GM18502 (cell line): Measurements from ENCODE around the gene CDK5.
"Not testable (repeated sequence)": the region's sequence is repeated elsewhere in the genome, so short reads cannot be mapped to it uniquely, and the experiment has no call there.

Source experiments
- ATAC-seq: cut with Tn5 transposase; IDR thresholded peaks from one replicate; pipeline ENCODE4 v1.9.1; 2021; ENCODE audit warnings: mild to moderate bottlenecking; ENCODE audit not compliant: unreplicated experiment, poor library complexity

CDK5 gene

DNA sequence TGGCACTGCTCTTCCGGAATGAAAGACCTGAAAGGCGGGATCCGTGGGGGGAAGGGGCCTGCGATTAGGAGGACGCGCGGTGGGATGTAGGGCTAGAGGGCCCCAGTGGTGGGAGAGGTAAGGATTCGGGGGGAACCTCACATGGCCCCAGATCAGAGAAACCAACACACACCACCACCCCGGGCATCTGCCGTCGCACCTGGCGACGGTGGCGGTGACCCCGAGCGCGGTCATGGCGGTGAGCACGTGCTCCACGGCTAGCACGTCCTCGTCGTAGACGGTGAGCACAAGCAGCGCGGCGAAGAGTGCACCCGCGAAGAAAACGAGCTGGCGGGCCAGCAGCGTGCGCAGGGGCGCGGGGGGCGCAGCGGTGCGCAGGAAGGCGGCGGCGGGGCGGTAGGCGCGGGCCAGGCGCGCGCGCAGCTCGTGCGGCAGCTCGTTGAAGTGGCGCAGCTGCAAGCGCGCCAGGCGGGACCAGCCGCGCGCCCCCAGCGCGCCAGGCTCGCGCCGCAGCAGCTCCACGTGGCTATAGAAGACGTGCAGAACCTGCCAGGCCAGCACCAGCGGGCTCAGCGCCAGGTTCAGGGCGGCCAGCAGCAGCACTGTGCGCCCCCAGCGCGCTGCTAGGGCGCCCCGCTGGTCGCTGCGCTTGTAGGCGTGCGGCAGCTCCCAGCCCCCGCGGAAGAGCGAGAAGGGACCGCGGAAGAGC lies 39.1 kb downstream of the CDK5 start:
- peak; percentile 7 for ATAC-seq

DNA sequence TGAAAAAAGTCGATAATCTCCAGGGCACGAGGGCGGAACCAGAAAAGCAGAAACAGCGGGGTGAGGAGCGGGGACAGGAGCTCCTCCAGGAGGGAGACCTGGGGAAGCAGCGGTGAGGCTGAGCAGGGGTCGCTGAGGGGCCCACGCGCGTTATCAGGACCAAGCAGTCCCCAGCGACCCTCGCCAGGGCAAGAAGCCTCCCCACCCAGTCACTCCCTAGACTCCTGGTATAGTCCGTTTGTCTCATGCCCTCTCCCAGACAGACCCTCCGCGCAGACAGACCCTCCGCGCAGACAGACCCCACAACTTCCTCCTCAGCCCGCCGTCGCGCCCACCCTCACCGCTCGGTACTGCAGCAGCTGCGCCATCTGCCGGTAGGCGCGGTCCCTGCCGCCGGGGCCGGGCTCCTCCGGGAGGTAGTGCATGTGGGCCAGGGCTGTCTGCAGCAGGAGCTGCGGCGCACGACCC lies 39.7 kb downstream of the CDK5 start:
- peak; percentile 59 for ATAC-seq

DNA sequence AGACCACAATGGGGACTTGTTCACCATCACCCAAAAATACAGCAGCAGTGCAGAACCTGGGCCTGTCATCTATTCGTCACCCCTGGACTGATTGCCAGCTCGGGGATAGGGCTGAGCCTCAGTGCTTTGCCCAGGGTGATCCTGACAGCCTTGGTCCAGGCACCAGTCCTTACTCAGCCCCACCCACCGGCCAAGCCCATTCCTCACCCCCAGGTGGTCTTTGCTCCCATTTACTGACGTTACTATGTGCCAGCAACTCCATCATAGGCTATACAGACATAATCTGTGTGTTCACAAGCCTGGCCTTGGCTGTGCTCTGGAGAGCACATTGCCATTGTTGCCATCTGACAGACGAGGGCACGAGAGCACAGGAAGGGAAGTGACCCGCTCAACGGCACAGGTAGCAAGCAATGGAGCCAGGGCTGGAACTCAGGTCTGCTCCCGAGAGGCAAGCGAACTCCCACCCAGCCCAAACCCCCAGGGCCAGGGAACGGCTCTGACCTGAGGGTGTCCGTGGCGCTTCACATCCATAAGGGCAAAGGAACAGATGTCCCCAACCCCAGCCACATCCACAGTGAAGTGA lies 40.2 kb downstream of the CDK5 start:
- no peak for ATAC-seq

DNA sequence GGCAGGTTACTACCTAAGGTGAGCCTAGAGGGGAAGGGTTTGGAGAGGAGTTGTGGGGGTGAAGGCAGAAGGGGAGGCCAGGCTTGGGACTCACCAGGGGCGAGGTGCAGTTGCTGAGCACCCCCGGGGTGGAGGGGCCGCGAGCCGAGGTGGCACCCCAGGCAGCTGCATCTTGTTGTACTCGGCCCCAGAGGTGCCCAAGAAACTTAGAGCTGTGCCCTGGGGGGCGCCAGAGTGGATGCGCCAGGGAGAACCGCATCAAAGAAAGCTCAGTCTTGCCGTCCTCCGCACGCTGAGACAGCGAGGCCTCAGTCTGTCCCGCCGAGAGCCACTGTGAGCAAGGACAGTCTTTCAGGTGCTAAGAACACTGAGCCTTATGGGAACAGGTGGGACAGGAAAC lies 40.8 kb downstream of the CDK5 start:
- ATAC-seq, result no peak

DNA sequence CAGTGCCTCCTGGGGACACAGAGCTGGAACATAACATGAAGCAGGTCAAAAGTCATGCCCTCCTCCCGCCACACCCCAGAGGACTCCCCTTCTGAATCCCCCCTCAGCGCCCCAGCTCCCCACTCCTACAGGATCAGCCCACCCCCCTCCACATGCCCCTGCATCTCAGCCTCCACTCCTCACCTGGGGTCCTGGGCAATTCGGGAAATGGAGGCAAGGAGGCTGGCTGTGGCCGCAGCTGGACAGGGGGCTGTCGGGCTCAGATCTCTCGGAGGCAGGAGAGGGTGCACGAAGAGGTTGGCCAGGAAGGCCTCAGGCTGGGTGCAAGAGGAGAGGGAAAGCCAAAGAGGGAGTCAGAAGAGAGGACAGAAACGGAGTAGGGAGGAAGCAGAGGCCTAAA lies 41.2 kb downstream of the CDK5 start:
- ATAC-seq, result no peak

DNA sequence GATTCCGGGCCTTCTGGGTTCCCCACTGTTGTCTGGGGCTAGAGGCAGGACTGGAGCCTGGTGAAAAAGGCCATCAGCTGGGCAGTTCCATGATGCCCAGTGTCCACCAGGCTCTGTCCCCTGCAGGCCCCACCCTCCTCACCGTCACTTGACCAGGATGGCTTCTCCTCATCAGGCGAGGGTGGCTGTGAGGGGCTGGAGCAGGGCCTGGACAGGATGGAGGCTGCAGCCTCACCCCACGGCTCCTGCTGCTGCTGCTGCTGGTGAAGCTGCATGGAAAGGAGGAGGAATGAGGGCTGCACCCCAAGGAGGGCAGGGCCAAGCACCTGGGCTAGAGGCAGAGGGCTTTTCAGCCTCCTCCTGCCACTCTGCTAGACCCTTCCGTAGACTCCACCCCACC lies 41.7 kb downstream of the CDK5 start:
- ATAC-seq, result no peak

DNA sequence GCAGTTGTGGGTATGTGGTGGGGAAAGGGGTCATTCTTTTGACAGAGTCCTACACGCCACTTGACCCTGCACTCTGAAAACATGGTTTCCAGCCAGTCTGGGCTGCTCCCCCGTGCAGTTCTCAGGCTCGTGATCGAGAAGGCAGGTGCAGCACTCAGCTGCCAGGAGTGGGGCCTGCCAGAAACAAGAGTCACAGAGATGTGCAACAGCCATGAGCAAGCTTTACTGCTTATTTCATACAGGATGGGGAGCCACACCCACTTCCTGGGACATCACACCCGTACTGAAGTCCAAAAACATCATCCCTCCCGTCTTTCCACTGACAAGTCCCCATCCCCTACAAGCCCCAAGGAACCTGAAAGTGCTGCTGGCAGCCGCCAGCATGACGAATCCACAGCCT lies 42.7 kb downstream of the CDK5 start:
- no peak for ATAC-seq

DNA sequence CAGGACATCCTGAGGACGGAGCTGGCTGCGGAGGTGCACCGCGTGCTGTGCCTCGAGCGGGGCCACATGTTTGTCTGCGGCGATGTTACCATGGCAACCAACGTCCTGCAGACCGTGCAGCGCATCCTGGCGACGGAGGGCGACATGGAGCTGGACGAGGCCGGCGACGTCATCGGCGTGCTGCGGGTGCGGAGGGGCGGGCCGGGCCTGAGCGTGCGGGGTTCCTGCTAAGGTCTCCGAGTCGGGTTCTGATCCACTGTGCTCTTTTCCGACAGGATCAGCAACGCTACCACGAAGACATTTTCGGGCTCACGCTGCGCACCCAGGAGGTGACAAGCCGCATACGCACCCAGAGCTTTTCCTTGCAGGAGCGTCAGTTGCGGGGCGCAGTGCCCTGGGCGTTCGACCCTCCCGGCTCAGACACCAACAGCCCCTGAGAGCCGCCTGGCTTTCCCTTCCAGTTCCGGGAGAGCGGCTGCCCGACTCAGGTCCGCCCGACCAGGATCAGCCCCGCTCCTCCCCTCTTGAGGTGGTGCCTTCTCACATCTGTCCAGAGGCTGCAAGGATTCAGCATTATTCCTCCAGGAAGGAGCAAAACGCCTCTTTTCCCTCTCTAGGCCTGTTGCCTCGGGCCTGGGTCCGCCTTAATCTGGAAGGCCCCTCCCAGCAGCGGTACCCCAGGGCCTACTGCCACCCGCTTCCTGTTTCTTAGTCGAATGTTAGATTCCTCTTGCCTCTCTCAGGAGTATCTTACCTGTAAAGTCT lies 43.8 kb downstream of the CDK5 start:
- peak; percentile 65 for ATAC-seq

DNA sequence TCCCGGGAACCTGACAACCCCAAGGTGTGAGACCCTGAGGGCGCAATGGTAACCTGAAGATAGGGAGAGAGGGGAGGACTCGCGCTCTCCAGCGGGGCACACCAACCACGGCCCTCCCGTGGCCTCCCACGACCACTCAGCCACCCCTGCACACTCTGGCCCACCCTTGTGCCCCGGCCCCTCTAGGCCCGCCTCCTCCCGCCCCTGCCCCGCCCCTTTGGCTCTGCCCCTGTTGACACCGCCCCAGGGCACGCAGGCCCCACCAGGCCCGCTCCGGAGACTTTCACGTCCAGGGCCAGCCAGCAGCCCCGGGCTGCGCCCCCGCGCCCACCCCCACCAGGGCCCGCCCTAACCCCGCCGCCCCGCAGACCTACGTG lies 44.4 kb downstream of the CDK5 start:
- ATAC-seq, result no peak

DNA sequence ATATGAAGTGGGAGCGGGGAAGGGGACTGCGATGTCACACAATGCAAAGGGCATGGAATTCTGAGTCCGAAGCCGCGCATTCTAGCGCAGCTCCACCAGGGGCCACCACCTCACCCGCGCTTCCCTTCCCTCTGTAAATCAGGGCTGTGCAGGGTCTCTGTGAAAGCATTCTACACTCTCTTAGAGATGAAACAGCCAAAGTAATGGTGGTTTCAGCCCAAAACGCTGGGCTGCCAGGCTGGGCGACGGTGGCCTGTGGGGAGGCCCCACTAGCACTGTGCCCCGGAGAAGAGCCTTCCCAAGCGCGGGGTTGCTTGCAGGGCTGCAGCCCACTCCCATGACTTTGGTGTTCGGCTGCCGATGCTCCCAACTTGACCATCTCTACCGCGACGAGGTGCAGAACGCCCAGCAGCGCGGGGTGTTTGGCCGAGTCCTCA lies 44.8 kb downstream of the CDK5 start:
- no peak for ATAC-seq

DNA sequence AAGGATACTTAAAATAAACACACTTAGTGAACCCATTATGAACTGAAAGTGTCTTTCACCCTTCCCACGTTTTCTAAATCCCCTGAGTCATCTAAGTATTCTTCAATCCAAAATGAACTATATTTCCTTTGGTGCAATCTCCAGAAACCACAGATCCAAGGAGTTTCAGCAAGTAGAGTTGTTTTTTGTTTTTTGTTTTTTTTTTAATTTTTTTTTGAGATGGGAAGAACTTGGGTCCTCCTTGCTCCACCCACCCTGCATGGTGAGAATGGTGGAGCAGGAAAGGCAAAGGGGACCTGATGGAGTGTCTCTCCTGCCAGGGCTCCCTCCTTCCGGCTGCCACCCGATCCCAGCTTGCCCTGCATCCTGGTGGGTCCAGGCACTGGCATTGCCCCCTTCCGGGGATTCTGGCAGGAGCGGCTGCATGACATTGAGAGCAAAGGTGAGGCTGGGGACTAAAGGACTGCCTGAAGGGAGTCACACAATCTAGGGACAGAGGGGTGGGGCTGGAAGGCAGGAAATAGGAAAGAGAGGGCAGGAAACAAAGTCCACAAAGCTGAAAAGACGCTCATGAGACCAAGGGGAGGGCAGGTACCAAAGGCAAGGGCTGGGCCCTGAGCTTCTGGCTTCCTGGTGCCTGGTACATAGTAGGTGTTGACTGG lies 45.5 kb downstream of the CDK5 start:
- no peak for ATAC-seq

DNA sequence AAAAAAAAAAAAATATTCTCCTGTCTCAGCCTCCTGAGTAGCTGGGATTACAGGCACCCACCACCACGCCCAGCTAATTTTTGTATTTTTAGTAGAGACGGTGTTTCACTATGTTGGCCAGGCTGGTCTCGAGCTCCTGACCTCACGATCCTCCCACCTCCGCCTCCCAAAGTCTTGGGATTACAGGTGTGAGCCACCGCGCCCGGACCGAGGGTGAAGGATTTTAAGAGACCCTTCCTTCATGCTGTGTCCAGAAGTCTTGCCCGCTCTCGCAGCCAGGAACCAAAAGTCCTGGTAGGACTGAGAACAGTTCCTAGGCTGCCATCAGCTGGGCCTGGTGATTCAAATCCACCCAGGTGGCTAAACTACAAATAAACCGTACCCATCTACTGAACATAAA lies 46.1 kb downstream of the CDK5 start:
- ATAC-seq, result not testable (repeated sequence)

DNA sequence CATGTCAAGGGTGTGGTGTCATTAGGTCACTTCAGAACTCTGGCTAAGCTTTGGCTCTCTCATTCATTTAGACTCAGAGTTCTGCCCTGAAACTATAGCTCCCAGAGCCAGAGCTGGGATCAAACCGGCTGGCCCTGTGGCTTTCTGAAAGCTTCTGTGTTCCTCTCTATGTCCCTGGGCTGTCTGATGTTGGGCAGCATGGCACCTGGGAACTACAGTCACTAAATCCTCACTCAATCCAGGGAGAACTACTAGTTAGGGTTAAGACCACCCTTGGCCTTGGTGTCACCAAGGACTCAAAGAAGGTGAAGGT lies 46.6 kb downstream of the CDK5 start:
- no peak for ATAC-seq

DNA sequence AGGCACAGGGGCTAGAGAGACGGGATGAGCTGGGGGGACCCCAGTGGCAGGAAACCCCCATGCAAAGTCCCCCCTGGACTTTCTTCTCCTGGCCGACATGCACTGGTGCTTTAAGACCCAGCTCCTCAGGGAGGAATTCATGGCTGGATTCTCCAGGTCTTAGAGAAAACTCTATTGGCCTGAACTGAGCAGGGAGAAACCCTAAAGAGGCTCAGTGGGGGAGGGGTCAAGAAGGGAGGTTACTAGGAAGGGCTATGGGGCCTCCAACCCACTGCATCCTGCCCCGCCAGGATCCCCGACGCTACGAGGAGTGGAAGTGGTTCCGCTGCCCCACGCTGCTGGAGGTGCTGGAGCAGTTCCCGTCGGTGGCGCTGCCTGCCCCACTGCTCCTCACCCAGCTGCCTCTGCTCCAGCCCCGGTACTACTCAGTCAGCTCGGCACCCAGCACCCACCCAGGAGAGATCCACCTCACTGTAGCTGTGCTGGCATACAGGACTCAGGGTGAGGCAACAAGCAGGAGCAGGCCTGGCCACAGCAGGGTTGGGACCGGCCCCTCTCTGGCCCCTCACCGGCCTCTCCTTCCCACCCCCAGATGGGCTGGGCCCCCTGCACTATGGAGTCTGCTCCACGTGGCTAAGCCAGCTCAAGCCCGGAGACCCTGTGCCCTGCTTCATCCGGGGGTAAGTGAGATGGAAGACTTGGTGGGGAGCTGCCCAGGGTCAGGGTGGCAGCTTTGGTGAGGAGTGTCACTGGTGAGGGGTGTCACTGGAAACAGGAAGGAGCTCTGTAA lies 47.2 kb downstream of the CDK5 start:
- no peak for ATAC-seq

DNA sequence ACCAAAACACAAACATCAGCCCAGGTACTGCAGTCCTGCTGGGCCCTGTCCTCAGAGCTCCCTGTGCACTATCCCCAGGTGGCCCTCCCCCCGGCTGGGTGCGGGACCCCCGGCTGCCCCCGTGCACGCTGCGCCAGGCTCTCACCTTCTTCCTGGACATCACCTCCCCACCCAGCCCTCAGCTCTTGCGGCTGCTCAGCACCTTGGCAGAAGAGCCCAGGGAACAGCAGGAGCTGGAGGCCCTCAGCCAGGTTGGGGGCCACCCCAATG lies 47.7 kb downstream of the CDK5 start:
- no peak for ATAC-seq

DNA sequence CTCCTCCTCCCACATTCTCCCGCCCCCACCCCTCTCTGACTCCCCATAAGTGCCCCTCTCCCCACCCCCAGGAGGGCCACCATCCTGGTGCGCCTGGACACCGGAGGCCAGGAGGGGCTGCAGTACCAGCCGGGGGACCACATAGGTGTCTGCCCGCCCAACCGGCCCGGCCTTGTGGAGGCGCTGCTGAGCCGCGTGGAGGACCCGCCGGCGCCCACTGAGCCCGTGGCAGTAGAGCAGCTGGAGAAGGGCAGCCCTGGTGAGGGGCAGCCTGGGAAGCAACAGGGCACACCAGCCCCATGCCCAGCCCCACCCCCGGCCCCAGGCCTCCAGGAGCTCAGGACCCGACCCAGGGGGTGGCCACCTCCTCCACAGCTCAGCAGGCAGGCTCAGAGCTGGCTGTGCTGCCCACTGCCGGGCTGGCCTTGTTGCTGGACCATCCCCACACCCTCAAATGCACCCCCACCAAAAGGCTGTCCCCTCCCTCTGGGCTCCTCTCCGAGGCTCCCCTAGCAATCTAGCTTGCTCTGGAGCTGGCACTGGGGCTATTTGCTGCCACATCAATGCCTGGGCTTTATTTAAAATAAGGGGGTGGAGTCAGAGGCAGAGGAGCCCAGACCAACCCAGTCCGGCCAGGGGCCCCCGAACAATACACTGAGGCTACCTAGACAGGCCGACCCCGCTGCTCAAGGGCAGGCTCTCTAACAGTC lies 48.2 kb downstream of the CDK5 start:
- ATAC-seq, result no peak

DNA sequence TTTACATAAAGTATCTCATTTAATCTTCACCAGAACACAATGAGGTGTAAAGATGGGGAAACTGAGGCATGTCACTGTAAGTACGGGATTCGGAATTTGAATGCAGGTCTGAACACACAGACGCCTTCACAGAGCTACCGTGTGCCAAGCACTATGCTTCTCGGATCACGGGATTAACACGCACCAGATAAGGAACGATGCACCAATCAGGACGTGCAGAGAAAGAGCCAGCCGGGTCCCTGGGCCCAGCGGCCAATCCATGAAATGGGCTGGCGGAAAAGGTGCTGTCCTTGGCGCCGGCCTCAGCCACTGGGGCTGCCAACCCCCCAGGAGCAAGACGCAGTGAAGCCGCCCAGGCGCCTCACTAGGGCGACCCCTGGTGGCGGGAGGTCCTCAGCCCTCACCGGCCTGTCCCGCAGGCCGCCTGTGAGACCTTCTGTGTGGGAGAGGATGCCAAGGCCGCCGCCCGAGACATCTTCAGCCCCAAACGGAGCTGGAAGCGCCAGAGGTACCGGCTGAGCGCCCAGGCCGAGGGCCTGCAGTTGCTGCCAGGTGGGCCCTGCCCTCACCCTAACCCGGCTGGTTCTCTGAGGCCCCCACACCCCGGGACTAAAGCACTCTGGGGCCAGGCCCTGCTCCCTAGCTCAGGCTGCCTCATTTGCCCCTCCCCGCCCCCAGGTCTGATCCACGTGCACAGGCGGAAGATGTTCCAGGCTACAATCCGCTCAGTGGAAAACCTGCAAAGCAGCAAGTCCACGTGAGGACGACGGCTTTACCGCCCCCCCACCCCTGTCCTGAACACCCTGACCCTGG lies 49.0 kb downstream of the CDK5 start:
- peak; percentile 65 for ATAC-seq

DNA sequence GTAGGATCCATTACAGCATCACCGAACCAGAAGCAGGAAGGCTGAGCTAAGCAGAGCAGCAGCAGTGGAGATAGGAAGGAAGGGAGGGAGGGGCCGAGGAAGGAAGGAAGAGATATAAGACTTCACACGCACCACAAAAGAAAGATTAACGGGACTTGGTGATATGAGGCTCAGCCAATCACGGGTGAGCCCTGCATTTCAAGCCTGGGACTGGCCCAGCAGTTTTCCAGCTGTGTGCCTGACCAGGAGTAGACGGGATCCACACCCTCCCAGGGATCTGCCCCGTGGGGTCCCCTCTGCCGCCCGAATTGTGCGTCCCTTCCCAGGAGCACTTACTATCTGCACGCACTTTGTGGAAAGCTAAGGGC lies 49.6 kb downstream of the CDK5 start:
- ATAC-seq, result no peak

DNA sequence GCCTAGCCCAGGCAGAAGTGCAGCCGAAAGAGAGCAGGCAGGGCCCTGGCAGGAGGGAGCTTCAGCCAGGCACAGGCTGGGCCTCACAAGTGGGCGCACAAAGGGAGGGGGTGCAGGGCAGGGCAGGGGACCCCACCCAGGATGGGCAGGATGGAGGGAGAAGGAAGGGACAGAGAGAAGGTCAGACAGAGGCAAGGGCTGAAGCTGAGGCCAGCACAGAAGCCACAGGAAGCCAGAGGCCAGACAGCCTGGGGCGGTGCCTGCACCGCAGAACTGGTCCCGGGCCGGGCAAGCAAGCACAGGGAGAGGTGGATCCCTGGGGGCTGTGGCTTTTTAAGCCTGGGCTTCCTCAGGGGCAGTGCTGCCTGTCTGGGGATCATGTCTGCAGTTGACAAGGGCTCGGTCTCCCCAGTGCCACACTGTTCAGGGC lies 50.2 kb downstream of the CDK5 start:
- no peak for ATAC-seq
